Upper lobe of left lung (tissue), 6 donors: ENCODE results near the gene FLOT1. TPM values are rescaled to one million over a fixed set of nuclear protein-coding genes. Genes with fewer than 3 reads are reported as not detected.

Experiments
- ATAC-seq, 2 donors: fragments of 200-7000 bp; cut with Tn5 transposase; one replicate each; pipeline ENCODE4 v1.9.1; 2022; ENCODE audit warnings: mild to moderate bottlenecking in 2 of 2, moderate library complexity in 2 of 2; ENCODE audit not compliant: low FRiP score in 2 of 2
- DNase-seq, 2 donors: peaks; one replicate each; pipeline ENCODE4 v3.0.0-alpha.2; 2019 to 2020
- H3K27ac ChIP-seq, 4 donors: fragments of 200-600 bp; sonication (generic); one replicate each; pipeline ENCODE4 v1.5.1; 2016 to 2019
- H3K27me3 ChIP-seq, 4 donors: fragments of 200-600 bp; sonication (generic); one replicate each; pipeline ENCODE4 v1.5.1; 2017 to 2019
- H3K36me3 ChIP-seq, 4 donors: fragments of 200-600 bp; sonication (generic); one replicate each; pipeline ENCODE4 v1.5.1; 2016 to 2019
- H3K4me1 ChIP-seq, 4 donors: fragments of 200-600 bp; sonication (generic); one replicate each; pipeline ENCODE4 v1.5.1; 2018 to 2019
- H3K4me3 ChIP-seq, 4 donors: fragments of 200-600 bp; sonication (generic); one replicate each; pipeline ENCODE4 v1.5.1; 2017 to 2019; ENCODE audit warnings: mild to moderate bottlenecking in 2 of 4, moderate library complexity in 1 of 4
- H3K9me3 ChIP-seq, 4 donors: fragments of 200-600 bp; sonication (generic); one replicate each; pipeline ENCODE4 v1.5.1; 2018 to 2019
- CTCF ChIP-seq, 6 experiments: fragments of 450-650 bp in 4 of 6; fragments of 200-600 bp in 2 of 6; sonication (generic) in 2 of 6; IDR thresholded peaks; one replicate each; pipeline ENCODE4 v1.5.1; 2016 to 2019; ENCODE audit warnings: antibody characterized with exemption in 6 of 6
- EP300 ChIP-seq, 4 donors: sonication (generic); formaldehyde crosslinking; IDR thresholded peaks; one replicate each; pipeline ENCODE4 v1.5.1; 2017; ENCODE audit warnings: antibody characterized with exemption in 4 of 4, control low read depth in 2 of 4
- POLR2A ChIP-seq, 4 donors: fragments of 450-650 bp; IDR thresholded peaks; one replicate each; pipeline ENCODE4 v1.5.1; 2016 to 2017; ENCODE audit warnings: antibody characterized with exemption in 4 of 4, mild to moderate bottlenecking in 2 of 4
- POLR2AphosphoS5 ChIP-seq, 2 donors: sonication (generic); formaldehyde crosslinking; IDR thresholded peaks; one replicate each; pipeline ENCODE4 v1.5.1; 2017; ENCODE audit warnings: antibody characterized with exemption in 2 of 2
- WGBS, 2 donors: methylation state at CpG; one replicate each; pipeline ENCODE4 v1.1.5; 2017 to 2018; 5-methylcytosine and 5-hydroxymethylcytosine counted together
- total RNA-seq, 6 donors: library from RNA; depleted of rRNA in 4 of 6; stranded (reverse); fragments of >200 nt in 4 of 6; gene quantifications; one replicate each; pipeline versions ENCODE4 v1.1.0 to v1.2.1, GENCODE V29; 2016 to 2021
- donor health status: DM: no; HTN: no; CAD: no; lungs with moderate emphysema.
- donor health status: DM: no; HTN: yes; CAD: no; lungs with severe emphysema.

FLOT1 gene
- total RNA-seq, 6 donors from 2014 or later: 133 to 212 (median 143) TPM

- Histone ChIP-seq H3K27me3 (no peaks in the 10 kb centered on the region), H3K36me3 (no peaks in the 10 kb centered on the region), H3K4me1 (peaks cover 23 to 43% (median 41%) of the 10 kb centered on the region in 4 donors), H3K27ac (peak overlapping the region in 2 of 4 donors; percentile 2 to 22), H3K4me3 (no peak overlapping the region), H3K9me3 (no peaks in the 10 kb centered on the region)
- TF ChIP-seq EP300 (IDR thresholded peaks at IDR 0.05) (no peak), POLR2A (IDR thresholded peaks at IDR 0.05) (no peak), POLR2AphosphoS5 (IDR thresholded peaks at IDR 0.05) (no peak), CTCF (IDR thresholded peaks at IDR 0.05) (no peak)
- no peak for ATAC-seq
- DNase-seq: no peak
Observed at GRCh38 chr6:30750379-30750668, 7.8 kb upstream of the FLOT1 start.

- peak overlapping the region in 2 of 4 donors; percentile 2 to 48 for H3K27ac ChIP-seq
- H3K27me3 ChIP-seq: no peaks in the 10 kb centered on the region
- DNase-seq: no peak
- no peaks in the 10 kb centered on the region for H3K9me3 ChIP-seq
- no peak for TF ChIP-seq CTCF (IDR thresholded peaks at IDR 0.05)
- no peak overlapping the region for H3K4me3 ChIP-seq
- WGBS, 2 donors: 84 to 87% methylated on average over 11 to 12 of the region's 12 CpGs
- peaks cover 25 to 45% (median 44%) of the 10 kb centered on the region in 4 donors for H3K4me1 ChIP-seq
- no peaks in the 10 kb centered on the region for H3K36me3 ChIP-seq
- no peak for ATAC-seq
Observed at GRCh38 chr6:30749554-30750378, 7.3 kb upstream of the FLOT1 start.

- 71 to 74% methylated on average over 8 of the region's 8 CpGs for WGBS, 2 donors
- DNase-seq: no peak
- no peaks in the 10 kb centered on the region for H3K27me3 ChIP-seq
- no peak overlapping the region for H3K4me3 ChIP-seq
- H3K4me1 ChIP-seq: peaks cover 30 to 47% (median 46%) of the 10 kb centered on the region in 4 donors
- no peak for TF ChIP-seq CTCF (IDR thresholded peaks at IDR 0.05)
- no peak for TF ChIP-seq EP300 (IDR thresholded peaks at IDR 0.05)
- no peak for TF ChIP-seq POLR2AphosphoS5 (IDR thresholded peaks at IDR 0.05)
- TF ChIP-seq POLR2A (IDR thresholded peaks at IDR 0.05): no peak
- H3K9me3 ChIP-seq: no peaks in the 10 kb centered on the region
- no peaks in the 10 kb centered on the region for H3K36me3 ChIP-seq
- ATAC-seq: no peak
- peak overlapping the region in 2 of 4 donors; percentile 23 to 48 for H3K27ac ChIP-seq
Observed at GRCh38 chr6:30748851-30749540, 6.5 kb upstream of the FLOT1 start.

GRCh38 chr6:30747902-30748769 lies 5.6 kb upstream of the FLOT1 start:
- Histone ChIP-seq H3K4me3 (no peak overlapping the region), H3K27ac (peak overlapping the region in 3 of 4 donors; percentile 23 to 48 (median 28)), H3K36me3 (no peaks in the 10 kb centered on the region), H3K4me1 (peaks cover 33 to 54% (median 48%) of the 10 kb centered on the region in 4 donors), H3K27me3 (no peaks in the 10 kb centered on the region), H3K9me3 (no peaks in the 10 kb centered on the region)
- WGBS, 2 donors: 47 to 60% methylated on average over 6 of the region's 6 CpGs
- DNase-seq (no peak), ATAC-seq (no peak)
- TF ChIP-seq POLR2A (IDR thresholded peaks at IDR 0.05) (no peak), POLR2AphosphoS5 (IDR thresholded peaks at IDR 0.05) (no peak), EP300 (IDR thresholded peaks at IDR 0.05) (no peak), CTCF (IDR thresholded peaks at IDR 0.05) (no peak)
